K562 (cell line): ENCODE measurements around the gene ST6GAL1.

Experiments used
- CHD2 ChIP-seq: IDR thresholded peaks from 2 replicates; pipeline ENCODE4 v1.6.1; 2011; ENCODE audit warnings: low read depth, low read length
- EP300 ChIP-seq: IDR thresholded peaks from 2 replicates; pipeline ENCODE4 v1.6.1; 2012; ENCODE audit warnings: low read length, improper control_type of control experiment
- ETV6 ChIP-seq, 3 experiments: fragments of 150-350 bp in 1 of 3; sonication (generic) in 1 of 3; formaldehyde crosslinking in 1 of 3; IDR thresholded peaks; 2 replicates each; pipeline versions ENCODE4 v1.6.1 to v1.8.0; 2014 to 2022; ENCODE audit warnings: borderline replicate concordance in 2 of 3, low read depth in 2 of 3, antibody characterized with exemption in 1 of 3, low read length in 1 of 3, mild to moderate bottlenecking in 1 of 3, missing genetic modification reagents in 1 of 3
- SMARCE1 ChIP-seq: fragments of 450-650 bp; IDR thresholded peaks from 2 replicates; pipeline ENCODE4 v1.7.1; 2016; ENCODE audit warnings: mild to moderate bottlenecking
- ZNF717 ChIP-seq: fragments of 250-450 bp; sonication (Bioruptor Pico); IDR thresholded peaks from 2 replicates; pipeline ENCODE4 v1.5.0; 2021

DNA sequence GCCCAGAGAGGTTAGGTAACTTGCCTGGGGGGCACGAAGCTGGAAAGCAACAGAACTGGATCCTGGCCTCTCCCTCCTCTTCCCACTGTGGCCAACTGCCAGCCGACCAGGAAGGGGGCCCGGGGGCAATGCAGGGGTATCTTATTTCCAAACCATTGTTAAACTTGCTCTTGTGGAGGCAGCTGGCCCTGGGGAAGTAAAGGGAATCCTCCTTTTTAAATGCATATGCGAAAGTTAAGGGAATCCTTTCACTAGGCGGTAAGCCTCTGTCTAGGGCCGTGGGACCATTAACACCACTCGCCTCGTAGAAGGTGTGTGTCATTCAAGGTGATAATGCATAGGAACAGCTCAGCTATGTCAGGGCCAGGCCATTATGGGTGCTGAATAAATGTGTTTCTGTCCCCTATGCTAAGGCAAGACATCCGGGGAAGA, 68.6 kb downstream of the ST6GAL1 start:
- TF ChIP-seq EP300 (no peak), CHD2 (no peak), SMARCE1 (no peak), ZNF717 (CRISPR knock-in tag) (no peak), ETV6 (IDR thresholded peaks at IDR 0.05; ENCODE audit: borderline replicate concordance in 1 of 2, low read depth in 2 of 2, low read length in 1 of 2) (no peak), ETV6 (CRISPR knock-in tag; IDR thresholded peaks at IDR 0.05; ENCODE audit: borderline replicate concordance) (no peak)
